Lung microvascular endothelial cell (primary cell): ENCODE results near the gene TUBA4A. TPM values are rescaled to one million over a fixed set of nuclear protein-coding genes. Genes with fewer than 3 reads are reported as not detected.
A peak's percentile ranks its signal among the peaks of the same experiment; 100 is the strongest.

Experiments used
- DNase-seq, 2 donors: peaks; one replicate each; pipeline versions ENCODE4 v3.0.0 to v3.0.0-alpha.2; 2010; ENCODE audit warnings: low read depth in 2 of 2
- total RNA-seq: library from RNA; depleted of rRNA; stranded (reverse); fragments of >200 nt; gene quantifications from 2 replicates; pipeline ENCODE4 v1.2.1, GENCODE V29; 2014

TUBA4A gene
- total RNA-seq, 1 donor from 2014 or later, result 9.5 TPM

DNA sequence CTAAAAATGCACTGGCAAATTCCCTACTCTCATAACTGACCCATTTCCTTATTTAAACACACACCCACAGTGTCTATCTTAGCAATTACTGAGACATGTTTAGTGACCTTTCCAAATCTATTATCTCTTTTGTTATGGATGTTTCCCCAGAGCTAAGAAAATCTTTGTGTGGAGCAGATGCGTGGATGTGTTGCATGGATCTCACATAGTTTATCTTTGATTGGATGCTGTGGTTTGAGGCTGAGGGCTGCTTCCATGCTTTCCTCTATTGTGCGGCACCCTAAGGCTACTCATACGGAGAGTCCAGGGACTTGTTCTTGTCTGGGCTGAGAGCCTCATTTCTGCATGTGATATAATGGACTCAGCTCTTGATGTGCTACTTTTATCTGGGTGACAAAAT, 19.4 kb downstream of the TUBA4A start:
- DNase-seq, result no peak

DNA sequence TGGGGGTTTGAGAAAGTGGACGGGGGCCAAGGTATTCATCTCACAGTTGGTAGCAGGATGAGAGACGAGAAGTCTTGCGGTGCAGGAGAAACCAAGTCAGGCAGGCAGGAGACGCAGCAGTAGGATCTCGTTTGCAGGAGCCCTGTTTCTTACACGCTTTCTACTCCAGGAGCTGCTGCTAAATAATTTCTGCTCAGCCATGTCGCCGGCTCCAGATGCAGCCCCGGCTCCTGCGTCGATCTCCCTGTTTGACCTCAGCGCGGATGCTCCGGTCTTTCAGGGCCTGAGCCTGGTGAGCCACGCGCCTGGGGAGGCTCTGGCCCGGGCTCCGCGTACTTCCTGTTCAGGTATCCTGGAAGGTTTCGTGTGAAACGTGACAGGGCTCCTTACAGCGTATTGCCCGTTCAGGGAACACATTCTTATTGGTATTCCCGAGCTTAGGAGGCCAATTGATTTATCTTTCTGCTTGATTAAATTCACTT, 23.6 kb downstream of the TUBA4A start:
- DNase-seq, result peak; percentile 39 to 54

DNA sequence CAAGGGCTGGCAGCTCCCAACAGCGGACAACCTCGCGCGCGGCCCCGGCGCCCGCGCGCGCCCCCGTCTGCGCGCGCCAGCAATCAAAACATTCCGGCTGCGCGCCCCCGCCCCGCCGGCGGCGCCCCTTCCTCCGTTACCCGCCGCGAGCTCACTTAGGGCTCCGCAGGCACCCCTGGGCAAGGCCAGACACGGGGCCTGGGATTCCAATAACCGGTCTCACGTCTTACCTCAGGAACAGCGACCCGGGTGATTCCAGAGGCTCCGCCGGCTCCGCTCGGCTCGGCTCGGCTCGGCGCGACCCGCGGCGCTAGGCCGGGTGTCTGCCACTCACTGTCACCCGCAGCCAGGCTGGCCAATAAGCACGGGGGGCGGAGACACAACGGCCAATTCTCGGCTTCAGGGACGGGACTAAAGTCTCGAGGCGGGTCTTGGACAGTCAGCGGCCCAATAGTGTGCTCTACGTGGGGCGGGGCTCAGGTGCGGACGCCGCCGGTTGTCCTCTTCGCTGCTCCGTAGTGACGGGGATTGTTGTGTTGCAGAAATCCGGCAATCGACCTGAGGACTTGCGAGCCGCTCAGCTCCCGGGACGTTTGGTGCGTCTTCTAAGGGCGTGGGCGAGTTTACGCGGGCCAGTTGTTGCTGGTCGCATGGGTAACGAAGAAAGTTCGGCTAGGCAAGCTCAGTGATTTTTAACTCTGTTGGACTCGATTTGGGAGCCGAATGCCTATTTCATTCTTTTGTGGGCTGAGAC, 24.2 kb downstream of the TUBA4A start, which contains the start of the genes ANKZF1 and ATG9A:
Gene ANKZF1 (plus strand): TSS at position 502 of the 754 bp plus-strand sequence. CDS start 452 bp downstream, outside the sequence.
Gene ATG9A (minus strand): TSS at position 332 of the 754 bp plus-strand sequence. CDS start 1,612 bp downstream, outside the sequence.
- peak; percentile 99 for DNase-seq

DNA sequence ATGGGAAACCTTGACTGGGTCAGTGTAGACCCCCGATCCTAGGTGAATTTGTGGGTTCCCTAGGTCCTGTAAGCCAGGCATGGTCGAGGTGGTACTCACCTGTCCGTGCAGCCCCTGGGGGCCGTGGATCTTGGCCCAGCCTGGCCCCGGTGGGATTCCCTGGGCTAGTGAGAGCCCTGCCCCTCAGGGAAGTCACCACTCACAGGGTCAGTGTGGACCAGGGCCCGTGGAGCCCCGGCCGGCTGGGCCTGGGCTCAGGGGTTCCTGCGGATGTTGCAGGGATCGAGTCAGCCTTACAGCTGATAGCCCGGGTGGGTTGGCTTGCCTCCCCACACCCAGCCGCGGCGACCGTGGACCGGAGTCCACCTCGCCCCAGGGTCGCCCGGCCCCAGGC, 24.8 kb downstream of the TUBA4A start:
- no peak for DNase-seq

DNA sequence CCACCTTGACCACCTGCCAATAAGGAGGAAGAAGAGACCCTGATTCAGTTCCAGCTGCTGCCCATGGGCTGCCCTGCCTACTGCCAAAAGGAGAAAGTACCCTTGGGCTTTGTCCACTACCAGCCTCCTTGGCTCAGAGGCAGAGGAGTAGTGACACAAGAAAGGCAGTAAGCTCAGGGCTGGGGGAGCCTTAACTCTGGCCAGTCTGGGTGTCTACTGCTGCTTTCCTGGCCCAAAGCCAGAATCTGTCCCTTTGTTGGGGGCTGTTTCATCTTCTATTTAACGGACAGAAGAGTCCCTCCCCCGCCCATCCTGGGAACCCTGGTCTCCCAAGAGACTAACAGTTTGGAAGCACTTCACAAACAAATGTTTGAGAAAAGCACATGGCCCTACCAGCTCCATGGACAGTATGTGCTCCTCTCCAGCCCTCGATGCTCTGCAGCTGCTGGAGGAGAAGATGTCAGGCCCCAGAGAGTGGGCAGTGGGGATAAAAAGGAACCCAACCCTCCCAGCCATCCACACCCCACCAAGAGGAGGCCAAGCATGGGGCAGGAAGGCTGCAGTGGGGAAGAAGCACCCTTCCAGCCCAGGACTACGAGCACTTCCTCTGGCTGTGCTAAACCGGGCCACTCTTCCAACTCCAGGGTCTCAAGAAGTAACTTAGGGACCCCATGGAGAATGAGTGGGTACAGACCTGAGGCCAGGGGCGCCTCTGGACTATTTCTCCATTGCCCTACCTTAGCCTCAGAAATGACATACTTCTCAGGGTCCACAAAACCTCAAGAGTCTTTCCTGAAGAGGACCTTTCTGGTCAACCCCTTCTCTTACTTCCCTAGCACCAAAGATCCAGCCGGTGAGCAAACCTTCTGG, 25.4 kb downstream of the TUBA4A start:
- DNase-seq, result no peak

DNA sequence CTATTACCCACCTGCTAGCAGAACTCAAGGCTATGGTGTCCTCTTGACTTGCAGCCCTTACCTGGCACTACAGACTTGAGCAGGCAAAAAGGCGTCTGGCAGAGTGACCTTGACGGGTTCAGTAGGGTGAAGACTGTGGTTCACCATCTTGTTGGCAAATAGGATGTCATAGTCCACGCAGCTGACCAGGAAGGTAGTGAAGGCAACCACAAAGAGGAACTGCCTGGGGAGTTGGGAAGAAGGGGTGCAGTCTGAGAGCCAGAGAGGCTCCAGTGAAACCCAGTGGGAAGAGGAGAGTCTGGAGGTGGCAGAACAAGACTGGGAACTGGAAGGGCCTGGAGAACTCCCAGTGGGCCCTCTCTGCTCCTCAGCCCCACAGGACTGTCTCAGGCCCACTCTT, 28.4 kb downstream of the TUBA4A start:
- DNase-seq, result no peak

DNA sequence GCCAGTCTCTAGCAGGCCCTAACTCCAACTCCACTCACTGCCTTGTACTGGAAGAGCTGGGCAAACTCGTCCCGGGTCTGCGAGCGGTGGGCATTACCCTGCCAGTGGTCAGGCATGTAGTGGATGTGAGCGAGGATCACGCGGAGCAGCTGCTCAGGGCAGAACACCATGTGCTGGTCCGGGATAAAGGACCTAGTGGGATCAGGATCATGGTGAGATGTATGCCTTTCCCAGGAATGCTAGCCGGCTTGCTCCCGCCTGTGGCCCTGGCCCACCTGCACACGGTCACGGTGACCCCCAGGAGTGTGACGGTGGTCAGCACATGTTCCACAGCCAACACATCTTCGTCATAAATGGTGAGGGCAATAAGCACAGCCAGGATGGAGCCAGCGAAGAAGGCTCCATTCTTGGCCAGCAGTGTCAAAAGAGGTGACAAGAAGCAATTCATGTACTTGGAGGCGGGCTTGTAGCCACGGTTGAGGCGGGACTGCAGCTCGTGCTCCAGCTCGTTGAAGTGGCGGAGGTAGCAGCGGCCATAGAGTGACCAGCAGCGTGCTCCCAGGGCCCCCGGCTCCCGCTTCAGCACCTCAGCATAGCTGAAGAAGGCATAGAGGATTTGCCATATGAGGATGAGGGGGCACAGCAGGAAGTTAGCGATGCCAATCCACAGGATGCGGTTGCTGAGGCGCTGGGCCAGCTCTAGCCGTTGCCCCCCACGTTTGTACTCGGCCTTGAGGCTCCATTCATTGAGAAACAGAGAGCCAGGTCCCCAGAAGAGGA, 29.7 kb downstream of the TUBA4A start:
- DNase-seq, result no peak

DNA sequence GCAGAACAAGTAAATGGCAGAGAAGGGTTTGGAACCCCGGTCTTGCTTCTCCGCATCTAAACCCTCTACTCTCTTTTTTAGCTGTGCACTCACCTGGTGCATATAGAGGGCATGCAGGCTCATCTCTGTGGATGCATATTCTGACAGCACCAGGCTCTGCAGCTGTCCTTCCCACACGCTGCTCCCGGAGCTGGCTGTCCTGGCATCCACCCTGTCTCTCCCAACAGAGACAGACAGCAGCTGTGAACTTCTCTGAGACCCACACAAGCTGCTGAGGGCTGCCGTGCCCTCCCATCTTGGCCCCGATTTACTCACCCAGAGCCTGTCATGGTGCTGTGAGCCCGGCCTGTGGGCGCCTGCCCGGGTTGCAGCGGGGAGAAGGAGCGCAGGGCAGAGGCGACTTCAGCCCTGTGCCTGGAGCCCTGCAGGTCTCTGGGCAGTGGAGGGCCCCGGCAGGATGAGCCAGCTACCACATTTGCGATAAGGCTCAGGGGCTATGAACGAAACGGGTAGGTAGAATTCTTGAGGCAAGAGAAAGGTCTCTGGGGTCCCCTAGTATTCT, 31.7 kb downstream of the TUBA4A start:
- no peak for DNase-seq

DNA sequence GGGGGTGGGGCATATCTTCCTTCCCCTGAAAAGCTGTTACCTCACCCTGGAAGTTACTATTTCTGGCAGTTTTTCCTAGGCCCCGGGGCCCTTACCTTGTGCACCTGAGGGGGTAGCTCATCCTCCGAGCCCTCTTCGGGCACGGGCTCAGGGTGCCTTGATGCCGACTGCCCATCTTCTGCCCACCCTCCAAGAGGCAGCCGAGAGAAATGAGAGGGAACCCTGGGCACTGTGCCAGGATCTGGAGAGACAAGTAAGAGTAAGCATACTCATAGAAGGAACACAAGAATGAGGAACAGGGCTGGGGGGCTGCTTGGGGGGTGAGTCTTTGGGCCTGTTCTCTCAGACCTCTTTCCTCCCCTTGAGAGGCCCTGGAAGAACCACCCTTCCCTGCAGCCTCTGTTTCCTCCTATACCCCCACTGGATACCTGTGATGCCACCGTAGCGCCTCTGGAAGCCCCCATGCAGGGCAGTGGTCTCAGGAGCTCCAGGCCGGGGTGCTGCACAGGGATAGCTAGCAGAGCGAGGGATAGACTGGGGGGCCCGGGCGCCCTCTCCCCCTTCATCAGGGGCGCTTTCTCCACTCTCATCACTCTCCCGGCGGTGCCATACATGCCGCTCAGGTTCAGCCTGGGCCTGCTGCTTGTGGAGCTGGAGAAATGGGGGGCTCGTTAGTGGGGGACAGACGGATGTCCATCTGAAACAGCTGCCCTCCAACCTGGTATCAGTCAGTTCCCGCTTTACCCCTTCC, 32.9 kb downstream of the TUBA4A start:
- DNase-seq, result no peak

DNA sequence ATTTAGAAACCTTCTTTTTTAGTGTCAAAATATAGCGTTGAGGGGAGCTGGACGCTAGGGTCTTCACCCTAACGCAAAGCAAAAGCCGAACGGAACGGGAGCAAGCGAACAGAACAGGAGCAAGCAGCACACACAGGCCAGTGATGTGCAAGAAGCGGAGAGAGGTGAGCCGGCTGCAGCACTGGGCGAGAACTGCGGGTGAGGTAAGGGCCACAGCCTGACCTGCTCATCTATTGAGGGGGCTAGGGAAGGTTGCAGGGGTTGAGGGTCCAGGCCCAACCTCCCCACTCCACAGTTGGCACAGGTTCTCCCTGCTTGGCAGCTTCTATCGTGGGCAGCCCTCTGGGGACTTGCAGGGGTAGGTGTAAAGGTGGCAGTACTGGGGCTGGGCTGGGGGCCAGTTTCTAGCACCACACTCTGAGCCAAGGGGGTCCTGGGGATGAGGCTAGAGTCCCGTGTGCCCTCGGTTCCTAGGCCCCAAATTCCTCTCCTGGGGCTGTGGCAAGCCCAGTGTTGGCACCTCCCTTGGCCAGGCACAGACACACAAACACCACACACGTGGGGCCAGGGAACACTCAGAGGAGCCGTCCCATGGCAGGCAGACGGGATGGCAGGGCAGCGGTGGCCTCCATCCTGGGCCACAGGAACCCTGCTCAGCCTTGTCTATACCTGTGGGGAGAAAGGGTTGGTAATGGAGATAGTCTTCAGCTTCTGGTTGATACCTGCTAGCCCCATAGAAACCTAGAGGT, 33.8 kb downstream of the TUBA4A start:
- DNase-seq, result no peak

DNA sequence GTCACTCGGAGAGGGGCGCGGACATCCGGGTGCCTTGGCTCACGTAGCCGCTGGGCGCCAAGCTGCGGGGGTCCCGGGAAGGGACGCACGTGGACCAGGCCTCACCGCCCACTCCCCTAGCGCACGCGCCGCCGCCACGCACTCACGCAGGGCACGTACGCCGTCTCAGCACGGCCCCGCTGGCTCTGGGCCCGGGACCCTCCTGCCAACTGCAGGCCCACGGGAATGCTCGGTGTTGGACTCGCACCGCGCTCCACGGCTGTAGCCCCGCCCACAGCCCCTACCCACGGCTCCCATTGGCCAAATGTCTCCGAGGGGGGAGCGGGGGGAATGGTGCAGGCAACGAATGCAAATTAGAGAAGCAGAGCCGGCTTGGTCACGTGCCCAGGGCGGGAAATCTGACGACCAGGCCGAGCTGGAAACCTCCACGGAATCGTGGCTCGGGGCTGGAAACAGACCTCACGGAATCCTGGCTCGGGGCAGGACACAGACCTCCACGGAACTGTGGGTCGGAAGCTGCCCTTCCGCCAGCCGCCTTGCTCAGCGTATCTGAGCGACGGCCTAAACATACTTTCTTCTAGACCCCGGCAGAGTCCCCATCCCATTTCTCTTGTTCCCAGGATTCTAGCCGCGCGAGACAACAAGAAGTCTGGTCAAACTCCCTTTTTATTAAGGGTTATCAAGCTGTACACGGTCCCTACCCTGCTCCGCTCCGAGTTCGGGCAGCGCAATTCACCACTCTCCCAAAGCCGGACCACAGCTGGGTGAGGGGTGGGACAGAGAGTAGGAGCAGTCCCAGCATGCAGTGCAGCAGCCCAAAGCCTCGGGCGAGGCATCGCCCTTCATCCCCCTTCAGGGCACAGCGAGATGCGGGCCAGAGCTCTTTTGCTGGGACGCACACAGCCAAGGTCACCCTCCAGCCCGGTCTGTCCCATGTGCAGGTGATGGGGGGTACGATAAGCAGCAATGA, 34.7 kb downstream of the TUBA4A start, which contains the start of gene ABCB6:
Gene ABCB6 (minus strand): TSS at position 227 of the 970 bp plus-strand sequence. CDS start 285 bp downstream, outside the sequence.
- DNase-seq, result peak; percentile 89 to 96

DNA sequence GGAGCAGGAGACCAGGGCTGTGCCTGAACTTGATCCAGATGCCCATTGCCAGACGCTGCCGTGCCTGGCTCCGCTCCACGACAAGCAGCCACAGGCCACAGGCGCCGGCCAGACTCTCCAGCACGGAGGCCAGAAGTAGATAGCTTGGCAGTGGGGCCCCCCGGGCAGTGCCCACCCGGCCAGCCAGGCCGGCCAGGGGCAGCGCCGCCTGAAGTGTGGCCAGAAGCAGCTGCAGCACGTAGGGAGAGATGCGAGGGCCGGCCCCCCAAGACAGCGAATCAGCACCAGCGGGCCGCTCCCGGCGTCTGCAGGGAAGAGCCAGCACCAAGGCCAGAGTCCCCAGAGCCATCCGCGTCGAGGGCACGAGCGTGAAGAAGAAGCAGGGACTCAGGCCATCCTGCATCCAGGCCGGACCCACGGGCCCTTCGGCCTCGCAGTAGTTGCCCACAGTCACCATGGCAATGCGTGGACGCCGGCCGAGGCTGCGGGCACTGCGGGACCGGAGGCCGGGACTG, 35.4 kb downstream of the TUBA4A start:
- peak; percentile 70 to 79 for DNase-seq

DNA sequence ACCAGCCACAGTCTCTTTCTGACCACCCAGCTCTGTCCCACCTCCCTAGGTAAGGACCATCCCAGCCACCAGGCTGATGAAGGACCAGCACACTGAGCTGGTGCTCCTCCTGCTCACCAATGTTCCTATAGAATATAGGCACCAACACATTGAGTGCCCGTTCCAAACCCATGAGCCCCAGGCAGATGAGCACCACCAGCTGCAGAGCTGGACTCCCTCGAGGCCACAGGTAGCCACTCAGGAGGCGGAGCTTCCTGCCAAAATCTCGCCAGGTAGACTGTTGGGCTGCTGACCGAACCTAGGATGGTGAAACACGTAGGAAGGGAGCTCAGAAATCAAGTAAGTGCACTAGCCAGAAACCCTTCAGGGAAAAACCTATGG, 37.2 kb downstream of the TUBA4A start:
- no peak for DNase-seq

DNA sequence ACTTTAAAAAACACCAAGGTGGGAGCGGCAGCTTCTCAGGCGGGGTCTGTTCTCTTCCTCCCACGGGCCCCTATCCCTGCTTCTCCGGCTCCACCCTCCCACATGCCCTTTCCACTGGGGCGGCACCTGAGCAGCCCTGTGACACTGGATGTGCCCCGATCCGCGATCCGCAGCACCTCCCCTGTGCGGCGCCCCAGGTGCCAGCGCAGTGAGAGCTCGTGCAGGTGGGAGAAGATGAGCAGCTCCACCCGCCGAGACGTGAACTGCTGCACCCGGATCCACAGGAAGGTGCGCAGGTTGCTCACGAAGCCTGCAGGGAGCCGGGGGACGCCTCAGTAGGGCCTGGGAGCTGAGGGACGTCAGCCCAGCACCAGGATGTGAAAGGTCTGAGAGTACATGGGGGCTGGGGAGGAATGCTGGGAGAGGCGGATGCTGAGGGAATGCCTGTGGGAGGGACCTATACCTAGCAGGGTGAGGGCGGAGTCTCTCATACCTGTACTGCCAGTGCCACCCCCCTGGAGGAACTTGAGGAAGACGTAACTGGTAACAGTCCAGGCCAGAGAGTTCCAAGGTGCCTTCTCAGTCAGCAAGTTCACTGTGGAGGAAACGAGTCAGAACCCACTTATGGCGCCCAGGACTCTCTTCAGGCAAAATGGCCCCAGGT, 37.7 kb downstream of the TUBA4A start:
- no peak for DNase-seq

DNA sequence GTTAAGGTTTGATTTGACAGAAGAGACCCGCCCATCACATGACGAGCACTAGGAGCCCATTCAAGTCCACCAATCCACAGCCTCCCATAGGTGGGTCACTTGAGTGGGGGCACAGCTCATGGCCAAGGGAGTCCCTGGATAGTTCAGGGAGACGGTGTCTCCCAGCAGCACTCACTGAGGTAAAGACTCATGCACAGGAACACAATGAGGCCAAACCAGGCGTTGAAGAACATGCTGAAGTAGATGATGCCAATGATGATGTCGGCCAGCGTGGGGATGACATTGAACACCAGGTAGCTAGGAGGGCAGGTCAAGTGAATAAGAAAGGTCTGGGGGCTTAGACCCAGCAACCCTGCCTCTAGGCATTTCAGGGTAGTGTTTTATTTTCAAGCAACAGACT, 38.9 kb downstream of the TUBA4A start:
- no peak for DNase-seq

DNA sequence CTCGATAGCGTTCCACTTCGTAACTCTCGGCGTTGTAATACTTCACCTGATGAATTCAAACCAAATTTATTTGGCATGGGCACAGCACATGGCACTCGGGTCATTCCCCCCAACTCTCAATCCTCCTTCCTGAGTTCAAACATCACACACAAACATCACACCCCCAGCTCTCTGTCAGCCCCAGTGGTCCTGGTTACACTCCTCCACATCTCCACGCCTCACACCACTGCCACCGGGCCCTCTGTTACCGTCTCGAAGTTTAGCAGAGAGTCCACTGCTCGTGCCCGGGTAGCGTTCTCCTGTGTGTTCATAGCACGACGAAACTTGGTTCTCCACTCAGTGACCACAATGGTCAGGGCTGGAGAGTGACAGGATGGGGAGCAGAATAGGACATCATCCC, 39.6 kb downstream of the TUBA4A start:
- DNase-seq, result no peak

DNA sequence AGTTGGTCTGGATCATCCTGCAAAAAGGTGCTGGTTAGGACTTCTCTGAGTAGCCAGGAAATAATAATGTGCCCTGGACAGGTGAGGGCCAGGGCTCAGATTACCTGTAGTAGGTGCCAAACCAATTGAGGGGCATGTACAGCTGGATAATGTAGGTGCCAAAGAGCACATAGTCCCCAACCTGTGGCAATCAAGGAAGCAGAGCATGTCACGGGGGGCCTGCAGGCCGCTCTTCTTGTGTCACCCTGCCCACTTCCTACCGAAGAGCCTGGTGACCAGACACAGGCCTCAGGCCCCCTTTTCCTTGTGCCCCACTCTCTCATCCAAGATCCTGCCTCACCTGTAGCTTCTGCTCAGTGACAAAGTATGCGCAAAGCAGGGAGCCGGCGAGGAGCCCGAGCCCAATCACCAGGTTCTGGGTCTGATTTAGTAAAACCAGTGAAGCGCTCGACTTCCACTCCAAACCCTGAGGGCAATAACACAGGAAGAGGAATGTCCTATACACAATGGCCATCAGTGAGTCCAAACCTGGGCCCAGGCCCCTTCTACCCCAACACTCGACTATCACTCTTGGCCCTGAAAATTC, 40.1 kb downstream of the TUBA4A start:
- no peak for DNase-seq
